Thymus (tissue), 11 donors: ENCODE results near the gene ZNF316. TPM values are rescaled to one million over a fixed set of nuclear protein-coding genes. Genes with fewer than 3 reads are reported as not detected.

Experiments used
- DNase-seq, 9 donors: peaks; one replicate each; pipeline ENCODE4 v3.0.0-alpha.2; 2013; ENCODE audit warnings: low spot score in 9 of 9, low read depth in 6 of 9, missing footprints in 1 of 9
- H3K27ac ChIP-seq, 2 donors: one replicate each; pipeline ENCODE4 v1.5.1; 2013; ENCODE audit warnings: control low read depth in 1 of 2, low read depth in 1 of 2, low read length in 1 of 2, mild to moderate bottlenecking in 1 of 2, moderate library complexity in 1 of 2
- H3K27me3 ChIP-seq, 2 donors: one replicate each; pipeline ENCODE4 v1.5.1; 2013; ENCODE audit warnings: low read length in 1 of 2; ENCODE audit not compliant: control insufficient read depth in 2 of 2, insufficient read depth in 1 of 2
- H3K36me3 ChIP-seq, 2 donors: one replicate each; pipeline ENCODE4 v1.5.1; 2013; ENCODE audit warnings: low read length in 1 of 2, mild to moderate bottlenecking in 1 of 2, moderate library complexity in 1 of 2; ENCODE audit not compliant: control insufficient read depth in 2 of 2, insufficient read depth in 2 of 2
- H3K4me1 ChIP-seq, 2 donors: one replicate each; pipeline ENCODE4 v1.5.1; 2013; ENCODE audit warnings: low read length in 2 of 2; ENCODE audit not compliant: control insufficient read depth in 2 of 2, insufficient read depth in 2 of 2
- H3K4me3 ChIP-seq, 2 donors: one replicate each; pipeline ENCODE4 v1.5.1; 2013; ENCODE audit warnings: low read length in 2 of 2, control low read depth in 1 of 2, mild to moderate bottlenecking in 1 of 2
- H3K9me3 ChIP-seq, 2 donors: one replicate each; pipeline ENCODE4 v1.5.1; 2013; ENCODE audit warnings: low read length in 1 of 2, mild to moderate bottlenecking in 1 of 2; ENCODE audit not compliant: control insufficient read depth in 2 of 2, insufficient read depth in 1 of 2
- WGBS: extraction: QIAGEN DNeasy Blood & Tissue Kit; methylation state at CpG from one replicate; pipeline ENCODE4 v1.1.7; 2013; 5-methylcytosine and 5-hydroxymethylcytosine counted together
- polyA plus RNA-seq: library from polyadenylated mRNA; stranded (reverse); fragments of 200-250 nt; gene quantifications from one replicate; pipeline ENCODE4 v1.2.3, GENCODE V29; 2013
- total RNA-seq: library from RNA; stranded (reverse); fragments of 120-200 nt; gene quantifications from one replicate; pipeline ENCODE4 v1.2.4, GENCODE V29; 2013
- donor health status: healthy.

ZNF316 gene
- total and polyA plus RNA-seq, 2 donors = 8.0 to 40.3 TPM

DNA sequence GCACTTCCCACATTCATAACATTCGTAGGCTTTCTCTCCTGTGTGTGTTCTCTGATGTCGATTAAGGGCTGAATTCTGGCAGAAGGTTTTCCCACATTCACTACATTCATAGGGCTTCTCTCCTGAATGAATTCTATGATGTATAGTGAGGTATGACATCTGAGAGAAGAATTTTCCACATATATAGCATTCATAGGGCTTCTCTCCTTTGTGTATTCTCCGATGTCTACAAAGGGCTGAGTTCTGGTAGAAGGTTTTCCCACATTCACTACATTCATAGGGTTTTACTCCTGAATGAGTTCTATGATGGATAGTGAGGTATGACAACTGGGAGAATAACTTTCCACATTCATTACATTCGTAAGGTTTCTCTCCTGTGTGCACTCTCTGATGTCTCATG, 54.0 kb downstream of the ZNF316 start:
- Histone ChIP-seq H3K36me3 (peaks cover 77 to 83% of the 10 kb centered on the region in 2 donors), H3K4me1 (no peaks in the 10 kb centered on the region), H3K27me3 (no peaks in the 10 kb centered on the region), H3K9me3 (peaks cover 37 to 47% of the 10 kb centered on the region in 2 donors), H3K27ac (no peak overlapping the region), H3K4me3 (no peak overlapping the region)
- no peak for DNase-seq
- WGBS = 96% methylated on average over 4 of the region's 4 CpGs

DNA sequence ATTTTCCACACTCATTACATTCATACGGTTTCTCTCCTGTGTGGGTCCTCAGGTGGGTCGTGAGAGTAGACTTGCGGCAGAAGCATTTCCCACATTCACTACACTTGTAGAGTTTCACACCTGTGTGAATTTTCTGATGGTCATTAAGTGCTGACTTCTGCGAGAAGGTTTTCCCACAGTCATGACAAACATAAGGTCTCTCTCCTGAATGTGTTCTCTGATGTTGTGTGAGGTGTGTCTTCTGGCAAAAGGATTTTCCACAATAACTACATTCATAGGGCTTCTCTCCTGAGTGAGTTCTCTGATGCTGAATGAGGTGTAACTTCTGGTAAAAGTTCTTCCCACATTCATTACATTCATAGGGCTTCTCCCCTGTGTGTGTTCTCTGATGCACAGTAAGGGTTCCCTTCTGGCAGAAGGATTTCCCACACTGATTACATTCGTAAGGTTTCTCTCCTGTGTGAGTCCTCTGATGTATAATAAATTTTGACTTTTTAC, 54.5 kb downstream of the ZNF316 start:
- no peak for DNase-seq
- 99% methylated on average over 5 of the region's 5 CpGs for WGBS
- Histone ChIP-seq H3K4me1 (no peaks in the 10 kb centered on the region), H3K27me3 (no peaks in the 10 kb centered on the region), H3K9me3 (peaks cover 39 to 46% of the 10 kb centered on the region in 2 donors), H3K36me3 (peaks cover 82 to 89% of the 10 kb centered on the region in 2 donors), H3K27ac (no peak overlapping the region), H3K4me3 (no peak overlapping the region)

DNA sequence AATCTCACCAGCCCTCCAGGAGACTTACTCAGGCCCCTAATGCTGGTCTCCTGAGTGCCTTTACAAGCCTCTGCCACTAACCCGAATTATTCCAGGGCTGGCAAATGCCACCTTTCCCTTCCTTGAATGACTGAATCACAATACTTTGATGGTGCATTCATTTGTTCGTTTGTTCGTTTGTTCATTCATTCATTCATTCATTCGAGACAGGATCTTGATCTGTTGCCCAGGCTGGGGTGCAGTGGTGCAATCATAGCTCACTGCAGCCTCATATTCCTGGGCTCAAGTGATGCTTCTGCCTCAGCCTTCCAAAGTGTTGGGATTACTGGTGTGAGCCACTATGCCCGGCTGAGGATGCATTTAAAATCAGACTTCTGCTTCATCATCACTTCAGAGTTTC, 63.7 kb downstream of the ZNF316 start:
- peaks cover 15 to 19% of the 10 kb centered on the region in 2 donors for H3K9me3 ChIP-seq

DNA sequence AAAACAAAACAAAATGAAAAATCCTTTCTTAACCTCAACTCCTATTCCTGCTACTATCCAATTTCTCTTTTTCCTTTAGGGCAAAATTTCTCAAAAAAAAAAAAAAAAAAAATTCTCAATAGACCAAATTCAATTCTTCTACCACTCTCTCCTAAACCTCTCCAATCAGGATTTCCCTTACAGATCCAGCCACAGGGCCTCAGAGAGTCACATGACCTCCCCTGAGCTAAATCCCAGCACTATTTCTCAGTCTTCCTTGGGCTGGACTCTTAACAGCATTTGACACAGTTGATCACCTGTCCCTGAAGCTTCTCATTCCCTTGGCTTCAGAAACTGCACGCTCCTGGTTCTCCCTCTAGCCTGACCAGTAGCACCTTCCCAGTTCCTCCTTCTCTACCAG, 64.7 kb downstream of the ZNF316 start:
- peaks cover 55 to 64% of the 10 kb centered on the region in 2 donors for H3K36me3 ChIP-seq
- H3K27me3 ChIP-seq = no peaks in the 10 kb centered on the region
- H3K9me3 ChIP-seq = peaks cover 9 to 13% of the 10 kb centered on the region in 2 donors
- WGBS = 96% methylated on average over 1 of the region's 1 CpG
- no peak overlapping the region for H3K27ac ChIP-seq
- H3K4me1 ChIP-seq = peaks cover 8 to 9% of the 10 kb centered on the region in 2 donors
- H3K4me3 ChIP-seq = no peak overlapping the region
- DNase-seq = no peak

More for the DNA sequence above, 63.7 kb downstream of the ZNF316 start:
- H3K4me1 ChIP-seq = peaks cover 6 to 9% of the 10 kb centered on the region in 2 donors
- H3K27ac ChIP-seq = no peak overlapping the region
- no peaks in the 10 kb centered on the region for H3K27me3 ChIP-seq
- peaks cover 66 to 74% of the 10 kb centered on the region in 2 donors for H3K36me3 ChIP-seq
- DNase-seq = no peak
- no peak overlapping the region for H3K4me3 ChIP-seq
- 99% methylated on average over 5 of the region's 5 CpGs for WGBS

Other genes with a start within 250 kb of the ZNF316 start
- gene DAGLB, start 189.4 kb upstream of the ZNF316 start, total RNA-seq = 11.1 TPM
- gene DAGLB, start 189.4 kb upstream of the ZNF316 start, polyA plus RNA-seq = 19.4 TPM
- gene KDELR2, start 153.2 kb upstream of the ZNF316 start, total RNA-seq = 21.9 TPM
- 46.8 TPM for gene KDELR2, start 153.2 kb upstream of the ZNF316 start, polyA plus RNA-seq
- 0.28 TPM for gene GRID2IP, start 85.9 kb upstream of the ZNF316 start, total RNA-seq
- gene GRID2IP, start 85.9 kb upstream of the ZNF316 start, polyA plus RNA-seq = 0.46 TPM
- gene ZDHHC4, start 59.9 kb upstream of the ZNF316 start, total RNA-seq = 50.0 TPM
- gene ZDHHC4, start 59.9 kb upstream of the ZNF316 start, polyA plus RNA-seq = 38.2 TPM
- 16.8 TPM for gene INTS15, start 47.3 kb upstream of the ZNF316 start, total RNA-seq
- gene INTS15, start 47.3 kb upstream of the ZNF316 start, polyA plus RNA-seq = 28.7 TPM
- 2.8 TPM for gene ZNF853, start 21.7 kb upstream of the ZNF316 start, total RNA-seq
- 3.3 TPM for gene ZNF853, start 21.7 kb upstream of the ZNF316 start, polyA plus RNA-seq
- gene ZNF12, start 69.6 kb downstream of the ZNF316 start, total RNA-seq = 24.7 TPM
- 21.5 TPM for gene ZNF12, start 69.6 kb downstream of the ZNF316 start, polyA plus RNA-seq
- 0.14 TPM for gene RSPH10B2, start 116.8 kb downstream of the ZNF316 start, total RNA-seq
- 0.25 TPM for gene RSPH10B2, start 116.8 kb downstream of the ZNF316 start, polyA plus RNA-seq
- gene CCZ1B, start 189.0 kb downstream of the ZNF316 start, total RNA-seq = 132 TPM
- gene CCZ1B, start 189.0 kb downstream of the ZNF316 start, polyA plus RNA-seq = 62.4 TPM